Tibial nerve (tissue), 4 donors: ENCODE results near the gene RNF2. TPM values are rescaled to one million over a fixed set of nuclear protein-coding genes. Genes with fewer than 3 reads are reported as not detected.

Experiments used
- DNase-seq, 2 donors: peaks; one replicate each; pipeline ENCODE4 v3.0.0-alpha.2; 2019; ENCODE audit warnings: low spot score in 2 of 2
- H3K27ac ChIP-seq, 4 donors: fragments of 200-600 bp; sonication (generic) in 3 of 4; one replicate each; pipeline ENCODE4 v1.5.1; 2017 to 2019; ENCODE audit warnings: mild to moderate bottlenecking in 1 of 4
- H3K27me3 ChIP-seq, 2 donors: fragments of 200-600 bp; sonication (generic) in 1 of 2; one replicate each; pipeline versions ENCODE4 v1.5.1 to v1.6.0; 2017 to 2019
- H3K36me3 ChIP-seq, 3 donors: fragments of 200-600 bp; sonication (generic); one replicate each; pipeline ENCODE4 v1.5.1; 2018 to 2019
- H3K4me1 ChIP-seq, 4 donors: fragments of 200-600 bp; sonication (generic) in 3 of 4; one replicate each; pipeline ENCODE4 v1.5.1; 2017 to 2019
- H3K4me3 ChIP-seq, 4 donors: fragments of 200-600 bp; sonication (generic) in 3 of 4; one replicate each; pipeline ENCODE4 v1.5.1; 2017 to 2019; ENCODE audit warnings: mild to moderate bottlenecking in 1 of 4, moderate library complexity in 1 of 4
- H3K9me3 ChIP-seq, 4 donors: fragments of 200-600 bp; sonication (generic) in 3 of 4; one replicate each; pipeline ENCODE4 v1.5.1; 2017 to 2019
- CTCF ChIP-seq, 5 experiments: fragments of 200-600 bp in 3 of 5; fragments of 450-650 bp in 2 of 5; sonication (generic) in 3 of 5; IDR thresholded peaks; one replicate each; pipeline ENCODE4 v1.5.1; 2016 to 2019; ENCODE audit warnings: antibody characterized with exemption in 5 of 5, mild to moderate bottlenecking in 3 of 5, moderate library complexity in 2 of 5
- EP300 ChIP-seq, 2 donors: sonication (generic); formaldehyde crosslinking; IDR thresholded peaks; one replicate each; pipeline ENCODE4 v1.6.1; 2017; ENCODE audit warnings: antibody characterized with exemption in 2 of 2, mild to moderate bottlenecking in 1 of 2
- POLR2A ChIP-seq, 2 donors: fragments of 450-650 bp; IDR thresholded peaks; one replicate each; pipeline ENCODE4 v1.6.1; 2017; ENCODE audit warnings: antibody characterized with exemption in 2 of 2, mild to moderate bottlenecking in 2 of 2, moderate library complexity in 2 of 2
- WGBS, 2 donors: methylation state at CpG; one replicate each; pipeline ENCODE4 v1.1.5; 2018; 5-methylcytosine and 5-hydroxymethylcytosine counted together
- total RNA-seq, 4 donors: library from RNA; depleted of rRNA; stranded (reverse); fragments of >200 nt; gene quantifications; one replicate each; pipeline ENCODE4 v1.1.0, GENCODE V29; 2016

The RNF2 gene
- total RNA-seq, 4 donors from 2014 or later: 11.1 to 18.9 (median 15.3) TPM

GRCh38 chr1:185041742-185042141 lies 3.6 kb upstream of the RNF2 start:
- 34 to 38% methylated on average over 1 of the region's 1 CpG for WGBS, 2 donors
- H3K27me3 ChIP-seq: no peaks in the 10 kb centered on the region
- TF ChIP-seq CTCF (IDR thresholded peaks at IDR 0.05): no peak
- no peak overlapping the region for H3K4me3 ChIP-seq
- H3K9me3 ChIP-seq: no peaks in the 10 kb centered on the region
- peaks cover 0 to 19% (median 4%) of the 10 kb centered on the region in 4 donors for H3K4me1 ChIP-seq
- H3K27ac ChIP-seq: no peak overlapping the region
- no peak for DNase-seq
- H3K36me3 ChIP-seq: no peaks in the 10 kb centered on the region

- Histone ChIP-seq H3K4me1 (peaks cover 0 to 29% (median 9%) of the 10 kb centered on the region in 4 donors), H3K4me3 (no peak overlapping the region), H3K27ac (no peak overlapping the region), H3K9me3 (no peaks in the 10 kb centered on the region), H3K27me3 (no peaks in the 10 kb centered on the region), H3K36me3 (no peaks in the 10 kb centered on the region)
- TF ChIP-seq CTCF (IDR thresholded peaks at IDR 0.05): no peak
- TF ChIP-seq EP300 (IDR thresholded peaks at IDR 0.05): no peak
- no peak for TF ChIP-seq POLR2A (IDR thresholded peaks at IDR 0.05)
- no peak for DNase-seq
- WGBS, 2 donors: 81 to 86% methylated on average over 6 of the region's 6 CpGs
Measured at GRCh38 chr1:185042737-185043136, 2.6 kb upstream of the RNF2 start.

- 76 to 81% methylated on average over 8 of the region's 8 CpGs for WGBS, 2 donors
- Histone ChIP-seq H3K27ac (peak overlapping the region in 3 of 4 donors; percentile 86 to 93 (median 91)), H3K4me1 (peaks cover 0 to 35% (median 11%) of the 10 kb centered on the region in 4 donors), H3K36me3 (no peaks in the 10 kb centered on the region), H3K4me3 (no peak overlapping the region), H3K9me3 (no peaks in the 10 kb centered on the region), H3K27me3 (no peaks in the 10 kb centered on the region)
- DNase-seq: no peak
- no peak for TF ChIP-seq CTCF (IDR thresholded peaks at IDR 0.05)
- no peak for TF ChIP-seq POLR2A (IDR thresholded peaks at IDR 0.05)
- no peak for TF ChIP-seq EP300 (IDR thresholded peaks at IDR 0.05)
Measured at GRCh38 chr1:185044387-185044786, 971 bp upstream of the RNF2 start.

- 1 to 2% methylated on average over 29 to 34 of the region's 52 CpGs for WGBS, 2 donors
- Histone ChIP-seq H3K27me3 (no peaks in the 10 kb centered on the region), H3K4me3 (peak overlapping the region; percentile 67 to 96 (median 84)), H3K27ac (peak overlapping the region; percentile 75 to 93 (median 88)), H3K36me3 (no peaks in the 10 kb centered on the region), H3K4me1 (peaks cover 0 to 38% (median 13%) of the 10 kb centered on the region in 4 donors), H3K9me3 (no peaks in the 10 kb centered on the region)
- TF ChIP-seq EP300 (IDR thresholded peaks at IDR 0.05): no peak
- no peak for DNase-seq
Measured at GRCh38 chr1:185045814-185046492, 595 bp downstream of the RNF2 start.

GRCh38 chr1:185046668-185047067 lies 1.3 kb downstream of the RNF2 start:
- TF ChIP-seq POLR2A (IDR thresholded peaks at IDR 0.05): no peak
- TF ChIP-seq EP300 (IDR thresholded peaks at IDR 0.05): no peak
- no peak for TF ChIP-seq CTCF (IDR thresholded peaks at IDR 0.05)
- peak overlapping the region in 1 of 4 donors; percentile 86 for H3K27ac ChIP-seq
- no peak for DNase-seq

More at GRCh38 chr1:185046668-185047067, 1.3 kb downstream of the RNF2 start:
- Histone ChIP-seq H3K4me1 (peaks cover 0 to 44% (median 13%) of the 10 kb centered on the region in 4 donors), H3K4me3 (peak overlapping the region in 3 of 4 donors; percentile 67 to 96 (median 83)), H3K9me3 (no peaks in the 10 kb centered on the region), H3K36me3 (no peaks in the 10 kb centered on the region), H3K27me3 (no peaks in the 10 kb centered on the region)
- 2% methylated on average over 5 of the region's 5 CpGs for WGBS, 2 donors
